ENCODE measurements around the gene NNAT. TPM values are rescaled to one million over a fixed set of nuclear protein-coding genes. Genes with fewer than 3 reads are reported as not detected.
A peak's percentile ranks its signal among the peaks of the same experiment; 100 is the strongest.

The NNAT gene
- total and polyA plus RNA-seq, 2 donors (not counting 3 experiments of a cell fraction or from before 2014, with no cell fraction given) = 2.3 to 32.9 TPM

GRCh38 chr20:37527638-37528445, 6.8 kb downstream of the NNAT start, which contains the start of gene BLCAP:
BLCAP (minus strand) TSS chr20:37527876; CDS start chr20:37519174, 8,702 bp downstream.
- DNase-seq (ENCODE audit: low read depth, low spot score) (peak; percentile 87), FAIRE-seq (peak; percentile 92)
- intact Hi-C loops (cut with micrococcal nuclease) = loop anchor here (1.0 to 2.0 kb wide), 2 partner anchors 9 to 145 kb away; no protein-coding TSS in a partner anchor
- CTCF ChIA-PET = interaction anchor here (0.7 to 1.5 kb wide), 5 partner anchors 11 to 332 kb away, joined by 3 to 6 read pairs (median 3); no protein-coding TSS in a partner anchor
- H3K9me3 ChIP-seq (replicated peaks; ENCODE audit: control insufficient read depth, insufficient read depth, low read length) = no peaks in the 10 kb centered on the region
- peak within 1 kb of the TSS; percentile 98 for H3K9ac ChIP-seq (replicated peaks; ENCODE audit: extremely low read depth, insufficient read depth, low read length)
- peaks cover 46% of the 10 kb centered on the region for H3K79me2 ChIP-seq (ENCODE audit: control insufficient read depth, insufficient read depth, low read length)
- TF ChIP-seq MAX (IDR thresholded peaks at IDR 0.05; ENCODE audit: insufficient read depth, insufficient read length) = peak; percentile 61
- no peak for TF ChIP-seq FOS (IDR thresholded peaks at IDR 0.05; ENCODE audit: borderline replicate concordance, insufficient read depth, low read length)
- peak; percentile 95 for TF ChIP-seq POLR2A (IDR thresholded peaks at IDR 0.05; ENCODE audit: low read depth, low read length)
- TF ChIP-seq POLR2AphosphoS5 (IDR thresholded peaks at IDR 0.05; ENCODE audit: insufficient read depth, low read depth, low read length) = peak; percentile 90
- no peak for TF ChIP-seq GATA2 (IDR thresholded peaks at IDR 0.05; ENCODE audit: insufficient read depth, insufficient read length, low read depth, low read length)
- no peak for TF ChIP-seq EZH2 (IDR thresholded peaks at IDR 0.05; ENCODE audit: borderline replicate concordance, low read depth, low read length, severe bottlenecking)
- no peaks in the 10 kb centered on the region for H3K27me3 ChIP-seq (ENCODE audit: control insufficient read depth in 2 of 2, insufficient read depth in 2 of 2, low read length in 2 of 2)
- H3K4me1 ChIP-seq (ENCODE audit: control insufficient read depth, extremely low read depth, insufficient read depth, low read length) = peaks cover 25% of the 10 kb centered on the region
- no peaks in the 10 kb centered on the region for H3K9me1 ChIP-seq (replicated peaks; ENCODE audit: control insufficient read depth, extremely low read depth, insufficient read depth, low read length)
- dilution Hi-C loops (cut with MboI; ENCODE audit: extremely low pct_ligation_motif_present, low sequenced_read_pairs) = no loop called here
- peak within 1 kb of the TSS; percentile 99 for H3K27ac ChIP-seq (ENCODE audit: insufficient read depth, low read depth, low read length)
- H3K36me3 ChIP-seq (ENCODE audit: control insufficient read depth in 2 of 2, extremely low read depth in 1 of 2, insufficient read depth in 2 of 2, low read length in 2 of 2) = peaks cover 0 to 1% of the 10 kb centered on the region in 2 experiments
- peak within 1 kb of the TSS; percentile 89 for H2AFZ ChIP-seq (ENCODE audit: low read depth, low read length)
- peak within 1 kb of the TSS; percentile 69 to 96 (median 94) for H3K4me3 ChIP-seq (replicated peaks in 1 of 3; ENCODE audit: insufficient read depth in 1 of 3, low read depth in 1 of 3, low read length in 3 of 3)
- POLR2A ChIA-PET = no interaction called here
- BruUV-seq (replicated peaks) = TSS peak; percentile 97
- H3K4me2 ChIP-seq (ENCODE audit: insufficient read depth, low read length) = peak within 1 kb of the TSS; percentile 96
- peaks cover 3% of the 10 kb centered on the region for H4K20me1 ChIP-seq (replicated peaks; ENCODE audit: control insufficient read depth, extremely low read depth, insufficient read depth, low read length)

Data from endothelial cell of umbilical vein (primary cell).